Jurkat, Clone E6-1 (cell line): ENCODE results near the gene COX7A2. TPM values are rescaled to one million over a fixed set of nuclear protein-coding genes. Genes with fewer than 3 reads are reported as not detected.

Experiments
- DNase-seq: peaks from one replicate; pipeline ENCODE4 v3.0.0-alpha.2; 2011; ENCODE audit warnings: low read depth, low spot score
- H3K4me3 ChIP-seq: 2 replicates; pipeline ENCODE4 v1.5.1; 2011; ENCODE audit warnings: mild to moderate bottlenecking, low read length, control low read depth, moderate library complexity
- polyA plus RNA-seq: library from polyadenylated mRNA; unstranded; fragments of >200 nt; gene quantifications from one replicate; pipeline ENCODE4 v1.2.1, GENCODE V29; 2012; ENCODE audit warnings: missing spikeins; ENCODE audit not compliant: insufficient read length, insufficient read depth

Gene COX7A2
- polyA plus RNA-seq: 904 TPM

- peak; percentile 96 for DNase-seq
- H3K4me3 ChIP-seq: peak within 1 kb of the TSS; percentile 97
Measured at GRCh38 chr6:75243333-75244062, at the start of gene COX7A2. Gene COX7A2 (minus strand): TSS chr6:75243801. CDS start chr6:75243734, 67 bp downstream.

- DNase-seq: no peak
- H3K4me3 ChIP-seq: no peak overlapping the region
Measured at GRCh38 chr6:75292555-75292954, 49.0 kb upstream of the COX7A2 start.

- DNase-seq: no peak
- no peak overlapping the region for H3K4me3 ChIP-seq
Measured at GRCh38 chr6:75291744-75292143, 48.1 kb upstream of the COX7A2 start.

GRCh38 chr6:75291331-75291730 lies 47.7 kb upstream of the COX7A2 start:
- no peak overlapping the region for H3K4me3 ChIP-seq
- no peak for DNase-seq

- DNase-seq: no peak
- no peak overlapping the region for H3K4me3 ChIP-seq
Measured at GRCh38 chr6:75290136-75290945, 46.7 kb upstream of the COX7A2 start.

- DNase-seq: no peak
- no peak overlapping the region for H3K4me3 ChIP-seq
Measured at GRCh38 chr6:75288023-75288422, 44.4 kb upstream of the COX7A2 start.

GRCh38 chr6:75287424-75287823 lies 43.8 kb upstream of the COX7A2 start:
- no peak for DNase-seq

GRCh38 chr6:75286955-75287354 lies 43.4 kb upstream of the COX7A2 start:
- DNase-seq: no peak
- no peak overlapping the region for H3K4me3 ChIP-seq

More at GRCh38 chr6:75287424-75287823, 43.8 kb upstream of the COX7A2 start:
- no peak overlapping the region for H3K4me3 ChIP-seq

GRCh38 chr6:75285283-75285639 lies 41.7 kb upstream of the COX7A2 start:
- H3K4me3 ChIP-seq: peak overlapping the region; percentile 79
- DNase-seq: no peak

GRCh38 chr6:75284632-75285282 lies 41.2 kb upstream of the COX7A2 start, which contains the start of gene TMEM30A:
Gene TMEM30A (minus strand): TSS chr6:75284792. CDS start chr6:75284638, 154 bp downstream.
- H3K4me3 ChIP-seq: peak within 1 kb of the TSS; percentile 79
- peak; percentile 99 for DNase-seq

- peak overlapping the region; percentile 79 for H3K4me3 ChIP-seq
- no peak for DNase-seq
Measured at GRCh38 chr6:75283907-75284631, 40.5 kb upstream of the COX7A2 start.

- DNase-seq: no peak
- H3K4me3 ChIP-seq: no peak overlapping the region
Measured at GRCh38 chr6:75282706-75283105, 39.1 kb upstream of the COX7A2 start.

- DNase-seq: no peak
- no peak overlapping the region for H3K4me3 ChIP-seq
Measured at GRCh38 chr6:75281653-75282052, 38.1 kb upstream of the COX7A2 start.

- no peak overlapping the region for H3K4me3 ChIP-seq
- no peak for DNase-seq
Measured at GRCh38 chr6:75280131-75280855, 36.7 kb upstream of the COX7A2 start.

- no peak for DNase-seq
- H3K4me3 ChIP-seq: no peak overlapping the region
Measured at GRCh38 chr6:75279418-75279817, 35.8 kb upstream of the COX7A2 start.

- no peak for DNase-seq
- H3K4me3 ChIP-seq: no peak overlapping the region
Measured at GRCh38 chr6:75278474-75279077, 35.0 kb upstream of the COX7A2 start.

GRCh38 chr6:75275067-75275466 lies 31.5 kb upstream of the COX7A2 start:
- no peak for DNase-seq
- no peak overlapping the region for H3K4me3 ChIP-seq

GRCh38 chr6:75273009-75273408 lies 29.4 kb upstream of the COX7A2 start:
- no peak for DNase-seq
- no peak overlapping the region for H3K4me3 ChIP-seq
